ENCODE results near the gene BEGAIN. TPM values are rescaled to one million over a fixed set of nuclear protein-coding genes. Genes with fewer than 3 reads are reported as not detected.

BEGAIN gene
- polyA plus RNA-seq, 1 donor from 2014 or later = 10.9 TPM

GRCh38 chr14:100615736-100616695 is 28.8 kb upstream of the BEGAIN start:
- no peaks in the 10 kb centered on the region for H3K27me3 ChIP-seq (ENCODE audit: insufficient read depth, low read depth, low read length)
- no peak overlapping the region for H3K27ac ChIP-seq (ENCODE audit: low read length)
- H3K4me3 ChIP-seq (ENCODE audit: low read length) = no peak overlapping the region
- no peak overlapping the region for H3K4me2 ChIP-seq (ENCODE audit: low read length)
- H3K9ac ChIP-seq (ENCODE audit: low read length) = no peak overlapping the region
- no peaks in the 10 kb centered on the region for H3K36me3 ChIP-seq (ENCODE audit: insufficient read depth, low read length)
- H3K9me2 ChIP-seq (ENCODE audit: insufficient read depth, low read length) = no peaks in the 10 kb centered on the region
- no peaks in the 10 kb centered on the region for H3F3A ChIP-seq (ENCODE audit: insufficient read depth, low read length, poor library complexity, severe bottlenecking)
- H4K20me1 ChIP-seq (ENCODE audit: insufficient read depth) = no peaks in the 10 kb centered on the region
- no peaks in the 10 kb centered on the region for H3K9me3 ChIP-seq (ENCODE audit: low read length)
- no peaks in the 10 kb centered on the region for H3K79me2 ChIP-seq (replicated peaks; ENCODE audit: insufficient read depth, low read length)
- TF ChIP-seq CTCF (IDR thresholded peaks at IDR 0.05; ENCODE audit: poor library complexity, severe bottlenecking) (no peak), RAD21 (conservative IDR thresholded peaks at IDR 0.05) (no peak), POLR2AphosphoS5 (IDR thresholded peaks at IDR 0.05) (no peak)
- H2AFZ ChIP-seq (ENCODE audit: low read depth, low read length) = no peak overlapping the region

- Histone ChIP-seq H3F3A (ENCODE audit: insufficient read depth, low read length, poor library complexity, severe bottlenecking) (no peaks in the 10 kb centered on the region), H3K36me3 (ENCODE audit: insufficient read depth, low read length) (no peaks in the 10 kb centered on the region), H3K4me3 (ENCODE audit: low read length) (no peak overlapping the region), H4K20me1 (ENCODE audit: insufficient read depth) (no peaks in the 10 kb centered on the region), H3K4me2 (ENCODE audit: low read length) (no peak overlapping the region), H3K27me3 (ENCODE audit: insufficient read depth, low read depth, low read length) (no peaks in the 10 kb centered on the region), H3K9me2 (ENCODE audit: insufficient read depth, low read length) (no peaks in the 10 kb centered on the region), H3K9ac (ENCODE audit: low read length) (no peak overlapping the region), H3K9me3 (ENCODE audit: low read length) (no peaks in the 10 kb centered on the region), H3K27ac (ENCODE audit: low read length) (no peak overlapping the region), H3K79me2 (replicated peaks; ENCODE audit: insufficient read depth, low read length) (no peaks in the 10 kb centered on the region), H2AFZ (ENCODE audit: low read depth, low read length) (no peak overlapping the region)
- TF ChIP-seq SMC3 (conservative IDR thresholded peaks at IDR 0.05; ENCODE audit: poor library complexity) = no peak
- no peak for TF ChIP-seq MXI1 (conservative IDR thresholded peaks at IDR 0.05; ENCODE audit: poor library complexity, severe bottlenecking)
- TF ChIP-seq CTCF (IDR thresholded peaks at IDR 0.05; ENCODE audit: poor library complexity, severe bottlenecking) = no peak
- no peak for TF ChIP-seq EP300 (conservative IDR thresholded peaks at IDR 0.05; ENCODE audit: poor library complexity, severe bottlenecking)
- TF ChIP-seq REST (IDR thresholded peaks at IDR 0.05; ENCODE audit: borderline replicate concordance) = no peak
- TF ChIP-seq EZH2 (IDR thresholded peaks at IDR 0.05; ENCODE audit: borderline replicate concordance, insufficient read depth, low read length, poor library complexity, severe bottlenecking) = no peak
- TF ChIP-seq TAF1 (IDR thresholded peaks at IDR 0.05; ENCODE audit: low read depth) = no peak
These were observed 27.6 kb upstream of the BEGAIN start for GRCh38 chr14:100614803-100615202.
